UCSD-AML1 (cell line): ENCODE measurements around the gene TMEM117.

Experiments used
- DNase-seq: peaks from one replicate; lab custom pipeline; 2025; ENCODE audit not compliant: unreplicated experiment; lab: John Stamatoyannopoulos, UW

TMEM117 gene

DNA sequence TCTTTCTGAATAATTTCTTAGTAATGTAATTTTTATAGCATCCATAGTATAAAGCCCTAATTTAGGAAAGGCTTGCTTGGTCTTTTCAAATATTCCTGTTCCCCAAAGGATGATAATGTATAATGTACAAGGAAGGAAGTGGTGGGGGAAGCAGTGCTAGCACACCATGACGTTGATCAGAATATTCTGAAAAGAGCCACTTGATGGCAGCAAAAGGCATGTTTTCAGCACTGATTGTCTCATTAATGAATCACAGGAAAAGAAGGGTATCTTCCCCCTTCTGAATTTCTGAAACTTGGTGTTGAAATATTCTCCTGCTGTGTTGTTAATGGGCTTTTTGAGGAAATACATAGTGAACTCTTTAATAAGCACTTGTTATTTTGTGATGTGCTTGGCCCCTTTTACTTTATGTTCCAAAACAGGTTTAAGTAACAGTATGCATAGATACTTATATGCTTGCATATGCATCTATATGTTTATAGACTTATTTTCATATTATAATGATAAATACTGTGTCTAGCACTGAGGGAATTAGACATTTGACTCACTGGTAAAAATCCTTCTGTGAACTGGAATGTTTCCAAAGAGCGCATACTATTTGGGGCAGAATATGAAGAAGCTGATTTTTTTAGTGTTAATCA is 122.0 kb downstream of the TMEM117 start:
- no peak for DNase-seq

- DNase-seq, result no peak
Observed at GRCh38 chr12:43964033-43964432, 128.2 kb downstream of the TMEM117 start.

DNA sequence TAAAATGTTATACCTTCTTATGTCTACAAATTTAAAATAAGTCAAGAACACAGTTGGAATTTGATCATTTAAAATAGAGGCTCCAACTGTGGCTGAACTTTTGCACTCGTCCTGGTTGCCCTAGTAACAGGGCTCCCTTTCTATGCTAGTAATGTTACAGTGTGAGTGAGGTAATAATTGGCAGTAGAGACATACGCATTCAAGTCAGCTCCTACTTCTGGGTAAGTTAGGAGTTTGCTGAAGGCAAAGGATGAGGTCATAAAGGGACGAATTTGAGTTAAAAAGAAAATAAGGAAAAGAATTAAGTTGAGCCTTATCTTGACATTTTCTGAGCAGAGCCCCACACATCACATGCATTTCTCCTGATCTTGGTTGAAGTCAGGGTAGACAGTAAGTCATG is 129.1 kb downstream of the TMEM117 start:
- no peak for DNase-seq

GRCh38 chr12:43965899-43966298 is 130.0 kb downstream of the TMEM117 start:
- no peak for DNase-seq

- no peak for DNase-seq
Observed at GRCh38 chr12:43968736-43969135, 132.9 kb downstream of the TMEM117 start.

GRCh38 chr12:43969882-43970281 is 134.0 kb downstream of the TMEM117 start:
- no peak for DNase-seq

DNA sequence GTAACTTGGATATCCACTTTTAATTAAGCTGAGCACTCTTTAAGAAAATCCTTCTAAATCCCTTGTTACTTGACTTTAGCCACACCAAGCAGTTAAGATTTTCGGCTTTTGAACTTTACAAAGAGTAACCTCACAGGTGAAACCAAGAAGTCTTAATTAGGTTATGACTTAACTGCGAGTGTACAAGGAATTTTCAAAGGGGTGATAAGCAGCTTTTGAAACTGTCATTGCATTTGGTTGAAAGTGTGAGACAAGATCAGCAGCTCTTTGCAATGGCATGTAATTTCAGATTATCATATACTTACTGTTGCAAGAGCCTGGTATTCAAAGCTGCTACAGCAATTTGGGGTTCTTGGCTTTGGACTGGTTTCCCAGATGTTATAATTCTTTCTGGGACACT is 137.5 kb downstream of the TMEM117 start:
- DNase-seq, result no peak

DNA sequence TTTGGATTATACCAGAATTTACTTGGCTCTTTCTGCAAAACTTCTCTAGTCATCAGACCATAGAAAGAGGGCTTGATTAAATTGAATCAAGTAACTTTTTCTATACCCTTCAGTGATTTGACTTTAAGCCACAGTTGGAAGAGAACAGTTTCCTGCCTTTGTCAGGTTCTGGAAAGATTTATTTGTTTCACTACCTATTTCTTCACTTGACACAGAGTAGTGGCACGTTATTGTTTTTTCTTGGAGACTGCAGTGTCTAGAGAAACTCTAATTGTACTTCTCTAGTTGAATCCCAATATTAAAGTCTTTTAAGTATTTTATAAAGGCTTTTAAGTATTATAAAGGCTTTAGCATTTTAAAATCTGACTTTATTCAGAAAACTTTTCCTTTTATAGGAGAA is 138.1 kb downstream of the TMEM117 start:
- no peak for DNase-seq

GRCh38 chr12:43976027-43976426 is 140.1 kb downstream of the TMEM117 start:
- DNase-seq, result no peak

DNA sequence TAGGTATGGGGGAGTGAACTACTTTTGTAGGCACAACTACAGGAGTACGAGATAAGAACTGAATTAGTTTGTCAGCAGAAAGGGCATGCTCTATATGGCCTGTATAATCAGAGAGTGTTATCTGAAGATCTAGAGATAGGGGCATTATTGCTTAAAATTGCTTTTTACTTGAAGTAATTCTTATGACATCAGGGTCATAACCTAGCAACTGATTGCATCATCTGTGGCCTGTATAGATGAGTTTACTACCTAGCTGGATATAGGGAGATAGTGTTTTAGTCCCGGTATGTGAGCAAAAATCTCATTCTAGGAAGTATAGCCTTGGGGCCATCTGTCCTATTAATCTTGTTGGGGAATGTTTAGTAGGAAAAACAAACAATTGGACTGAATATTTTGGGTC is 142.7 kb downstream of the TMEM117 start:
- DNase-seq, result no peak

- no peak for DNase-seq
Observed at GRCh38 chr12:43979450-43979849, 143.6 kb downstream of the TMEM117 start.

- DNase-seq, result no peak
Observed at GRCh38 chr12:43980627-43981191, 144.8 kb downstream of the TMEM117 start.

GRCh38 chr12:43981726-43982125 is 145.8 kb downstream of the TMEM117 start:
- DNase-seq, result no peak

DNA sequence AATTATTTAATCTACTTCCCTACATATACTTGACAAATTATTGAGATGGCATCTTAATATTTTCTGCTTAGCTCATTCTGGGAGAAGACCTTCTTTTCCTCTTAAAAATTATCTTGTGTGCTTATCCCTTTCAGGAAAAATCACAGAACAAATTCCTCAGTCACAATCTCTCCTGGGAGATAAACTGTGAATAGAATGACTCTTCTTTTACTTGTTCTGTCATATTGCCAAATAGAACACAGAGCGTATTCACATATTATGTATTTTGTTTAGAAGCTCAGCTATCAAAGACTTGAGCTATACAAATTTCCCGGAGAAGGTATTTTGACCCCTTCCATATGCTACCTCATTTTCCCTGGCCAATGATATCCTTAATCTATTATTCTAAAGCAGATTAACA is 146.7 kb downstream of the TMEM117 start:
- no peak for DNase-seq

- DNase-seq, result no peak
Observed at GRCh38 chr12:43988838-43989560, 153.1 kb downstream of the TMEM117 start.

DNA sequence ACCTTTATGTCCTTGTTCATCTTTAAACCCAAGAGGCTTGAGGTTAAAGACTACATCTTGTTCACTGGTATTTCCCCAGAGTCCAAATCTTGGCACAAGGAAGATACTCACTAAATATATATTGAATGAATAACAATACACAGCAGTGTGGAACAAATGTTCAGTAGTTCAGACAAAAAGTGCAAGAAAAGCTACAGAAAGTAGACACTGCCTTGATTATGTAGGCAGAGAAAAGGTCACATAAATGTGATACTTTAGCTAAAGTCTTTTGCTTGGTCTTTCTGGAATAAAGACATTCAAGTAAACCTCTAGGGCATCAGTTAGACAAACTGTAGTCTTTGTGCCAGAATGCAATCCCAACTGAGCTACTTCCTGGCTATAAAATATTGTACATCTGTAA is 157.0 kb downstream of the TMEM117 start:
- no peak for DNase-seq

DNA sequence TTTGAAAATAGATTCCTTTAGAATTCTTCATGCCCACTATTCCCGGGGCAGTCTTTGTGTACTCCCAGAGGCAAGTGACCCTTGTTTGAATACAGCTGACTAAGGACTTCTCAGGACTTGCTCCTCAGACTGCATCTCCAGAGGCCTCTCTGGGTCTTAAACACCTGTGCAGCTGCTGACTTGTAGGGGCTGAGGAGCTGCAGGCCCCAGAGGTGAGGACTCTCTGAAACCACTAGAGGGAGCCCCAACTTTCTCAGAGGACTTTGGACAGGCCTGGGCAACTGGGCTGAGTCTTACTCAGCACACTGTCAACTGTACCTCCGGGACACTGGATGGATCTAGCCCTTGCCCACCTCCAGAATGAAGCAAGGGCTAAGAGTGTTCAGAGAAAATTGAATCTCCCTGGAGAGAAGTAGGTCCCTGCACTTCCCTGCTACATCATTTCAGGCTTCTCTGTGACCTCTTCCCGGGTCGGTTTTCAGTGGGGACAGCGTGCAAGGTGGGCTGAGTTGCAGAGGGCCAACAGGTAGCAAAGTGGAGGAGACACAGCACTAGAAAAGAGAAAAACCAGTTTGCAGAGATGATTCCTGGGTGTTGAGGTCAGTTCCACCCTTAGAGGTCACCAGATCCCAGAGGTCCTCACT is 164.6 kb downstream of the TMEM117 start:
- DNase-seq, result peak; percentile 39

DNA sequence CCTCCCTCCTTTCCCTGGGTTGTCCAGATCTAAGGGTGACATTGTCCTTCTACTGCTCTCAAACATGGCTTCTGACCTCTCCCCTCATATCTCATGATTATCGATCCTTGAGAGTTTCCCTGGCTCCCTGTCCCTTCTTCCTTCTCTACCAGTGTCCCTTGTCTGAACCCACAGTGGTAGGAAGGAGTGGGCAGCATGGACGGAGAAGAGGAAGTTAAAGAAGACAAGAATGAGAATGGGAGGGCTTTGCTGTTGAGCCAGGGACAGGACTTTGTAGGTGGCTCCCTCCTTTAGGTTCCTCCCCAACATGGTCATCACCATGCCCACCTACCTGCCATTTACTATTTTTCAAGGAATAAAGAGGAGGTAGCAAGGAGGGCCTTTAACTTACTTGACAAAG is 166.7 kb downstream of the TMEM117 start:
- DNase-seq, result no peak

GRCh38 chr12:44003721-44004120 is 167.8 kb downstream of the TMEM117 start:
- no peak for DNase-seq

GRCh38 chr12:44015333-44015941 is 179.6 kb downstream of the TMEM117 start:
- no peak for DNase-seq

- no peak for DNase-seq
Observed at GRCh38 chr12:44017216-44017615, 181.3 kb downstream of the TMEM117 start.

DNA sequence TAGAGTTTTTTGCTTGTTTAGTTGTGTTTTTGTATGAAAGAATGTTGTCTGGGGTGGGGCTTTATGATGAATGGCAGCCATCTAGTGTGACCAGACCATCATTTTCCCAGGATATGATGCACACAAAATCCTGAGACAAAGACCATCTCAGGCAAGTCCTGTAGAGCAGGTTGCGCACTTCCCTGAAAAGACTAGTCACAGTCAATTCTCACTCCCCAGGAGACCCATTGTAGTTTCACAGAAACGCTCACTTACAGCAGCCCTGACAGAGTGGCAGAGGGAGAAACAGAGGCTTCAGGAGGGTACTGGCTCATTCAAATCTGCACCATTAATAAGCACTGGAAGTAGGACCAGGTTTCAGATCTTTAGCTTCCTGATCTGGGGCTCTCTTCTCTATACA is 183.2 kb downstream of the TMEM117 start:
- DNase-seq, result no peak
